ENCODE data around the gene PROZ. TPM values are rescaled to one million over a fixed set of nuclear protein-coding genes. Genes with fewer than 3 reads are reported as not detected.

PROZ gene
- total RNA-seq, 2 donors from 2014 or later: not detected

- no peaks in the 10 kb centered on the region for H3K27me3 ChIP-seq (replicated peaks; ENCODE audit: insufficient read depth)
Observed at GRCh38 chr13:113186061-113186900, 27.8 kb downstream of the PROZ start.

DNA sequence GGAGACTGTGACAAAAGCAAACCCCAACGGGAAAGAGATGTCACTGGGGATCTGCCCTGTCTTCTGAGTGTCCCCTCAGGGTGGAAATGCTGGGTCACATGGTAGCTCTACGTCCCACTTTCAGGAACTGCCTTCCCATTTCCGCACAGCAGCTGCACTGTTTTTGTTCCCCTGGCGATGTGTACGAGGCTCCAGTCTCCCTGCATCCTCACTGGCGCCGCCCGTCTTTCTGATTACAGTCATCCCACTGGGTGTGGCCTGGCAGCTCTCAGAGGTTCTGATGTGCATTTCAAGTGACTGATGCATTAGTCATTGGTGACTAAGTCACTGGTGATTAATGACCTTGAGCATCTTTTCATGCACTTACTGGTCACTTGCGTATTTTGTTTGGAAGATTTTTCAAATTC lies 28.8 kb downstream of the PROZ start:
- DNase-seq (ENCODE audit: low spot score): no peak
- intact Hi-C loops (cut with DNase I): no loop called here
- H3K4me3 ChIP-seq: no peak overlapping the region

More at GRCh38 chr13:113186061-113186900, 27.8 kb downstream of the PROZ start:
- Histone ChIP-seq H3K4me3 (no peak overlapping the region), H3K9me3 (no peaks in the 10 kb centered on the region), H3K27ac (no peak overlapping the region), H3K4me1 (replicated peaks) (no peaks in the 10 kb centered on the region), H3K36me3 (no peaks in the 10 kb centered on the region)
- WGBS: 78% methylated on average over 13 of the region's 13 CpGs
- DNase-seq (ENCODE audit: low spot score): no peak
- TF ChIP-seq, protein P1, sequence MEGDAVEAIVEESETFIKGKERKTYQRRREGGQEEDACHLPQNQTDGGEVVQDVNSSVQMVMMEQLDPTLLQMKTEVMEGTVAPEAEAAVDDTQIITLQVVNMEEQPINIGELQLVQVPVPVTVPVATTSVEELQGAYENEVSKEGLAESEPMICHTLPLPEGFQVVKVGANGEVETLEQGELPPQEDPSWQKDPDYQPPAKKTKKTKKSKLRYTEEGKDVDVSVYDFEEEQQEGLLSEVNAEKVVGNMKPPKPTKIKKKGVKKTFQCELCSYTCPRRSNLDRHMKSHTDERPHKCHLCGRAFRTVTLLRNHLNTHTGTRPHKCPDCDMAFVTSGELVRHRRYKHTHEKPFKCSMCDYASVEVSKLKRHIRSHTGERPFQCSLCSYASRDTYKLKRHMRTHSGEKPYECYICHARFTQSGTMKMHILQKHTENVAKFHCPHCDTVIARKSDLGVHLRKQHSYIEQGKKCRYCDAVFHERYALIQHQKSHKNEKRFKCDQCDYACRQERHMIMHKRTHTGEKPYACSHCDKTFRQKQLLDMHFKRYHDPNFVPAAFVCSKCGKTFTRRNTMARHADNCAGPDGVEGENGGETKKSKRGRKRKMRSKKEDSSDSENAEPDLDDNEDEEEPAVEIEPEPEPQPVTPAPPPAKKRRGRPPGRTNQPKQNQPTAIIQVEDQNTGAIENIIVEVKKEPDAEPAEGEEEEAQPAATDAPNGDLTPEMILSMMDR (IDR thresholded peaks at IDR 0.05): no peak
- TF ChIP-seq POLR2A (IDR thresholded peaks at IDR 0.05): no peak
- TF ChIP-seq POLR2AphosphoS5 (IDR thresholded peaks at IDR 0.05): no peak
- intact Hi-C loops (cut with DNase I): no loop called here

GRCh38 chr13:113187883-113188665 lies 29.6 kb downstream of the PROZ start:
- no peaks in the 10 kb centered on the region for H3K36me3 ChIP-seq

More for the DNA sequence above, 28.8 kb downstream of the PROZ start:
- 79% methylated on average over 9 of the region's 9 CpGs for WGBS
- Histone ChIP-seq H3K9me3 (no peaks in the 10 kb centered on the region), H3K27me3 (replicated peaks; ENCODE audit: insufficient read depth) (no peaks in the 10 kb centered on the region), H3K36me3 (no peaks in the 10 kb centered on the region), H3K4me1 (replicated peaks) (no peaks in the 10 kb centered on the region), H3K27ac (no peak overlapping the region)
- TF ChIP-seq POLR2A (IDR thresholded peaks at IDR 0.05): no peak
- no peak for TF ChIP-seq POLR2AphosphoS5 (IDR thresholded peaks at IDR 0.05)
- TF ChIP-seq, protein P1 (IDR thresholded peaks at IDR 0.05): no peak

GRCh38 chr13:113190181-113190580 lies 31.7 kb downstream of the PROZ start:
- intact Hi-C loops (cut with DNase I): no loop called here
- no peaks in the 10 kb centered on the region for H3K36me3 ChIP-seq
- H3K4me1 ChIP-seq (replicated peaks): peaks cover 7% of the 10 kb centered on the region
- H3K4me3 ChIP-seq: no peak overlapping the region
- no peak for DNase-seq (ENCODE audit: low spot score)
- no peak overlapping the region for H3K27ac ChIP-seq
- WGBS: 80% methylated on average over 4 of the region's 4 CpGs
- no peaks in the 10 kb centered on the region for H3K27me3 ChIP-seq (replicated peaks; ENCODE audit: insufficient read depth)
- TF ChIP-seq, protein P1 (IDR thresholded peaks at IDR 0.05): no peak
- TF ChIP-seq POLR2AphosphoS5 (IDR thresholded peaks at IDR 0.05) (no peak), POLR2A (IDR thresholded peaks at IDR 0.05) (no peak)
- H3K9me3 ChIP-seq: no peaks in the 10 kb centered on the region

More at GRCh38 chr13:113187883-113188665, 29.6 kb downstream of the PROZ start:
- intact Hi-C loops (cut with DNase I): no loop called here
- Histone ChIP-seq H3K9me3 (no peaks in the 10 kb centered on the region), H3K27me3 (replicated peaks; ENCODE audit: insufficient read depth) (no peaks in the 10 kb centered on the region), H3K4me1 (replicated peaks) (no peaks in the 10 kb centered on the region), H3K4me3 (no peak overlapping the region), H3K27ac (no peak overlapping the region)
- DNase-seq (ENCODE audit: low spot score): no peak
- TF ChIP-seq, protein P1 (IDR thresholded peaks at IDR 0.05): no peak
- TF ChIP-seq POLR2AphosphoS5 (IDR thresholded peaks at IDR 0.05) (no peak), POLR2A (IDR thresholded peaks at IDR 0.05) (no peak)
- WGBS: 88% methylated on average over 23 of the region's 23 CpGs
